IMR-90 (cell line): Measurements from ENCODE around the gene FLT1. TPM values are rescaled to one million over a fixed set of nuclear protein-coding genes. Genes with fewer than 3 reads are reported as not detected.

ENCODE experiments used
- ATAC-seq: fragments of 200-7000 bp; cut with Tn5 transposase; 2 replicates; pipeline ENCODE4 v1.9.1; 2020; ENCODE audit warnings: low read depth, mild to moderate bottlenecking, moderate library complexity
- BruUV-seq: library from RNA; stranded (reverse); fragments of 400-500 nt; replicated peaks from 2 replicates; lab custom pipeline; 2021; lab: Mats Ljungman, UMichigan
- CTCF ChIA-PET: fragments of 300-600 bp; formaldehyde crosslinking; extraction: SDS; loops from one replicate; lab custom pipeline; 2021; ENCODE audit warnings: antibody characterized with exemption; lab: Yijun Ruan, JAX
- POLR2A ChIA-PET: fragments of 300-600 bp; sonication (Branson Sonifier 250); formaldehyde crosslinking; loops from one replicate; lab custom pipeline; 2022; ENCODE audit warnings: antibody characterized with exemption; ENCODE audit not compliant: unreplicated experiment; lab: Charles Lee
- DNase-seq: peaks from one replicate; pipeline ENCODE4 v3.0.0; 2013
- H2AFZ ChIP-seq: replicated peaks from 2 replicates; pipeline ENCODE3; 2013; ENCODE audit warnings: low read length, mild to moderate bottlenecking; ENCODE audit not compliant: poor library complexity
- H2AK5ac ChIP-seq: 2 replicates; pipeline ENCODE4 v1.6.1; 2013; ENCODE audit warnings: low read depth, low read length, inconsistent platforms
- H2AK9ac ChIP-seq: replicated peaks from 2 replicates; pipeline ENCODE3; 2013; ENCODE audit warnings: mild to moderate bottlenecking, low read depth, low read length, moderate library complexity; ENCODE audit not compliant: poor library complexity
- H2BK120ac ChIP-seq: 2 replicates; pipeline ENCODE4 v1.6.1; 2013; ENCODE audit warnings: low read depth, low read length, inconsistent platforms
- H2BK15ac ChIP-seq: 3 replicates; pipeline ENCODE4 v1.6.1; 2013; ENCODE audit warnings: low read depth, low read length, inconsistent platforms
- H2BK20ac ChIP-seq: 2 replicates; pipeline ENCODE4 v1.6.1; 2013; ENCODE audit warnings: low read depth, mild to moderate bottlenecking, inconsistent platforms, low read length, moderate library complexity
- H2BK5ac ChIP-seq: 2 replicates; pipeline ENCODE4 v1.6.1; 2013; ENCODE audit warnings: mild to moderate bottlenecking, low read depth, low read length, inconsistent platforms; ENCODE audit not compliant: poor library complexity, severe bottlenecking
- H3K14ac ChIP-seq: replicated peaks from 2 replicates; pipeline ENCODE4 v1.6.1; 2013; ENCODE audit warnings: low read depth, low read length, inconsistent platforms
- H3K18ac ChIP-seq: 2 replicates; pipeline ENCODE4 v1.6.1; 2013; ENCODE audit warnings: low read depth, low read length, control low read depth
- H3K23ac ChIP-seq: 2 replicates; pipeline ENCODE4 v1.6.1; 2013; ENCODE audit warnings: low read depth, low read length, inconsistent platforms
- H3K27ac ChIP-seq: 2 replicates; pipeline ENCODE4 v1.5.1; 2013; ENCODE audit warnings: mild to moderate bottlenecking, control low read depth, low read length; ENCODE audit not compliant: insufficient read depth
- H3K27me3 ChIP-seq: 2 replicates; pipeline ENCODE4 v1.6.1; 2013; ENCODE audit warnings: low read length; ENCODE audit not compliant: control insufficient read depth, insufficient read depth
- H3K36me3 ChIP-seq: 2 replicates; pipeline ENCODE4 v1.6.1; 2013; ENCODE audit warnings: low read length, mixed read lengths; ENCODE audit not compliant: control insufficient read depth, insufficient read depth
- H3K4ac ChIP-seq: 2 replicates; pipeline ENCODE4 v1.6.1; 2013; ENCODE audit warnings: low read depth, low read length, inconsistent platforms
- H3K4me1 ChIP-seq: 2 replicates; pipeline ENCODE4 v1.6.1; 2013; ENCODE audit warnings: low read length, mixed read lengths; ENCODE audit not compliant: control insufficient read depth, insufficient read depth
- H3K4me2 ChIP-seq: 2 replicates; pipeline ENCODE4 v1.6.1; 2013; ENCODE audit warnings: low read depth, mild to moderate bottlenecking, control low read depth, low read length, moderate library complexity
- H3K4me3 ChIP-seq: 2 replicates; pipeline ENCODE4 v1.5.1; 2013; ENCODE audit warnings: low read depth, mild to moderate bottlenecking, control low read depth, low read length, moderate library complexity; ENCODE audit not compliant: insufficient read depth
- H3K56ac ChIP-seq: 2 replicates; pipeline ENCODE4 v1.6.1; 2013; ENCODE audit warnings: low read length, inconsistent platforms; ENCODE audit not compliant: insufficient read depth; ENCODE audit errors: extremely low read depth
- H3K79me1 ChIP-seq, 2 experiments: 2 replicates each; pipeline ENCODE4 v1.6.1; 2013; ENCODE audit warnings: low read length in 2 of 2, inconsistent platforms in 1 of 2, low read depth in 1 of 2
- H3K9ac ChIP-seq: 2 replicates; pipeline ENCODE4 v1.6.1; 2013; ENCODE audit warnings: low read depth, low read length, control low read depth
- H3K9me1 ChIP-seq: 2 replicates; pipeline ENCODE4 v1.6.1; 2013; ENCODE audit warnings: low read length, inconsistent platforms; ENCODE audit not compliant: insufficient read depth
- H3K9me3 ChIP-seq: 2 replicates; pipeline ENCODE4 v1.6.1; 2013; ENCODE audit warnings: low read length; ENCODE audit not compliant: control insufficient read depth, insufficient read depth
- H4K20me1 ChIP-seq: 2 replicates; pipeline ENCODE4 v1.6.1; 2013; ENCODE audit warnings: low read length, inconsistent platforms; ENCODE audit not compliant: insufficient read depth
- H4K5ac ChIP-seq: 2 replicates; pipeline ENCODE4 v1.6.1; 2013; ENCODE audit warnings: mild to moderate bottlenecking, low read depth, low read length, control low read depth
- H4K8ac ChIP-seq, 2 experiments: 2 replicates each; pipeline ENCODE4 v1.6.1; 2013; ENCODE audit warnings: low read depth in 2 of 2, low read length in 2 of 2, control low read depth in 1 of 2, inconsistent platforms in 1 of 2
- H4K91ac ChIP-seq: 2 replicates; pipeline ENCODE4 v1.6.1; 2013; ENCODE audit warnings: low read depth, low read length, inconsistent platforms; ENCODE audit not compliant: insufficient read depth
- BHLHE40 ChIP-seq: fragments of 150-350 bp; IDR thresholded peaks from 2 replicates; pipeline ENCODE4 v1.6.1; 2016; ENCODE audit warnings: mild to moderate bottlenecking, low read depth, low read length
- CEBPB ChIP-seq: IDR thresholded peaks from 2 replicates; pipeline ENCODE4 v1.6.1; 2012; ENCODE audit warnings: low read depth, low read length, improper control_type of control experiment
- CHD1 ChIP-seq: IDR thresholded peaks from 2 replicates; pipeline ENCODE4 v1.6.1; 2012; ENCODE audit warnings: low read depth, low read length, improper control_type of control experiment
- CTCF ChIP-seq: conservative IDR thresholded peaks from 2 replicates; pipeline ENCODE4 v1.5.1; 2012; ENCODE audit warnings: mild to moderate bottlenecking, low read depth, low read length, improper control_type of control experiment
- ELK1 ChIP-seq: fragments of 150-350 bp; IDR thresholded peaks from 2 replicates; pipeline ENCODE4 v1.6.1; 2016; ENCODE audit warnings: low read depth, mild to moderate bottlenecking, low read length, moderate library complexity, borderline replicate concordance
- FOS ChIP-seq: fragments of 150-350 bp; IDR thresholded peaks from 2 replicates; pipeline ENCODE4 v1.6.1; 2016; ENCODE audit warnings: low read depth, low read length
- MAFK ChIP-seq: IDR thresholded peaks from 2 replicates; pipeline ENCODE4 v1.6.1; 2012; ENCODE audit warnings: low read depth, low read length, improper control_type of control experiment
- MAZ ChIP-seq: IDR thresholded peaks from 2 replicates; pipeline ENCODE4 v1.6.1; 2012; ENCODE audit warnings: low read depth, mild to moderate bottlenecking, low read length, improper control_type of control experiment, moderate library complexity, borderline replicate concordance
- MXI1 ChIP-seq: IDR thresholded peaks from 2 replicates; pipeline ENCODE4 v1.6.1; 2012; ENCODE audit warnings: low read depth, mild to moderate bottlenecking, low read length, moderate library complexity, borderline replicate concordance
- NFE2L2 ChIP-seq: fragments of 150-350 bp; IDR thresholded peaks from 2 replicates; pipeline ENCODE4 v1.6.1; 2016; ENCODE audit warnings: low read depth, mild to moderate bottlenecking, low read length
- POLR2A ChIP-seq: IDR thresholded peaks from 2 replicates; pipeline ENCODE4 v1.6.1; 2012; ENCODE audit warnings: mild to moderate bottlenecking, low read depth, low read length
- RAD21 ChIP-seq: IDR thresholded peaks from 2 replicates; pipeline ENCODE4 v1.6.1; 2012; ENCODE audit warnings: low read length, improper control_type of control experiment
- RCOR1 ChIP-seq: IDR thresholded peaks from 2 replicates; pipeline ENCODE4 v1.6.1; 2012; ENCODE audit warnings: mild to moderate bottlenecking, low read length, improper control_type of control experiment; ENCODE audit not compliant: insufficient replicate concordance
- RFX5 ChIP-seq: IDR thresholded peaks from 2 replicates; pipeline ENCODE4 v1.8.0; 2012; ENCODE audit warnings: low read depth, mild to moderate bottlenecking, low read length, moderate library complexity
- SMC3 ChIP-seq: fragments of 150-350 bp; IDR thresholded peaks from 2 replicates; pipeline ENCODE4 v1.6.1; 2016; ENCODE audit warnings: low read depth, mild to moderate bottlenecking, antibody characterized with exemption, low read length, moderate library complexity
- USF2 ChIP-seq: fragments of 150-350 bp; IDR thresholded peaks from 2 replicates; pipeline ENCODE4 v1.6.1; 2017; ENCODE audit warnings: mild to moderate bottlenecking, antibody characterized with exemption, low read length, low read depth
- WGBS, 2 experiments: methylation state at CpG; one replicate each; pipeline versions ENCODE4 v1.1.5 to v1.1.7; 2013; ENCODE audit warnings: missing lambda C conversion rate in 2 of 2; ENCODE audit not compliant: insufficient read length in 1 of 2; ENCODE audit errors: extremely low coverage in 2 of 2; 5-methylcytosine and 5-hydroxymethylcytosine counted together
- dilution Hi-C: fragments of 300-500 bp; cut with HindIII; formaldehyde crosslinking; loops from one replicate; pipeline ENCODE4 v1.14.3; 2018; ENCODE audit warnings: low sequenced_read_pairs; ENCODE audit not compliant: unreplicated experiment
- in situ Hi-C: fragments of 300-500 bp; cut with MboI; formaldehyde crosslinking; loops from 3 replicates; pipeline ENCODE4 v1.14.3; 2019; ENCODE audit warnings: low sequenced_read_pairs, inconsistent platforms, mixed read lengths
- intact Hi-C: fragments of 100-400 bp; cut with micrococcal nuclease; formaldehyde crosslinking; loops from 2 replicates; pipeline ENCODE4 v1.10.0; 2022
- polyA plus RNA-seq, 3 experiments: library from polyadenylated mRNA; depleted of rRNA; stranded (reverse); fragments of >200 nt; gene quantifications; 2 replicates each; pipeline ENCODE4 v1.2.3, GENCODE V29; 2012; ENCODE audit warnings: low replicate concordance in 1 of 3
- total RNA-seq: library from RNA; depleted of rRNA; stranded (reverse); fragments of >200 nt; gene quantifications from 2 replicates; pipeline ENCODE4 v1.2.3, GENCODE V29; 2012

Gene FLT1
- total and polyA plus RNA-seq, 2 of the 4 experiments (the other 2 are of a cell fraction) = 4.5 to 10.4 TPM

- Histone ChIP-seq H3K56ac (no peak overlapping the region), H2AK5ac (no peak overlapping the region), H3K36me3 (no peaks in the 10 kb centered on the region), H3K4me3 (no peak overlapping the region), H4K91ac (no peak overlapping the region), H2BK5ac (no peak overlapping the region), H3K4ac (no peak overlapping the region), H2AK9ac (no peak overlapping the region), H2BK120ac (no peak overlapping the region), H3K27ac (no peak overlapping the region), H2AFZ (no peak overlapping the region), H3K14ac (no peak overlapping the region), H3K79me1 (peaks cover 0 to 5% of the 10 kb centered on the region in 2 experiments; a peak in 2 of 4 replicates), H4K5ac (no peak overlapping the region), H3K23ac (no peak overlapping the region), H3K4me1 (peaks cover 11% of the 10 kb centered on the region), H4K8ac (no peak overlapping the region), H3K9ac (no peak overlapping the region), H2BK20ac (no peak overlapping the region), H3K27me3 (peaks cover 3% of the 10 kb centered on the region; the same call in 1 of the 2 replicates), H4K20me1 (no peaks in the 10 kb centered on the region), H2BK15ac (no peak overlapping the region), H3K9me3 (no peaks in the 10 kb centered on the region), H3K4me2 (no peak overlapping the region), H3K9me1 (peaks cover 8% of the 10 kb centered on the region), H3K18ac (no peak overlapping the region)
- POLR2A ChIA-PET = no interaction called here
- no peak for DNase-seq
- CTCF ChIA-PET = interaction anchor here (0.9 kb wide), 1 partner anchor 22 kb away, joined by 3 read pairs; no protein-coding TSS in a partner anchor
- TF ChIP-seq ELK1 (no peak), CHD1 (no peak), USF2 (no peak), RCOR1 (no peak), MXI1 (no peak), CTCF (no peak), NFE2L2 (no peak), BHLHE40 (no peak), POLR2A (no peak), MAZ (no peak), CEBPB (no peak), RFX5 (no peak), RAD21 (no peak), FOS (no peak), MAFK (no peak), SMC3 (no peak)
- no TSS peak for BruUV-seq
- dilution Hi-C loops (no loop called here), intact Hi-C loops (no loop called here), in situ Hi-C loops (no loop called here)
- WGBS, 2 experiments = 71% methylated on average over 5 of the region's 13 CpGs; no CpG with 5 or more reads in 1 of the 2 experiments
- ATAC-seq = no peak
These were observed 32.7 kb upstream of the FLT1 start for GRCh38 chr13:28527629-28528028.
